ENCODE data around the gene RAB3C.

DNA sequence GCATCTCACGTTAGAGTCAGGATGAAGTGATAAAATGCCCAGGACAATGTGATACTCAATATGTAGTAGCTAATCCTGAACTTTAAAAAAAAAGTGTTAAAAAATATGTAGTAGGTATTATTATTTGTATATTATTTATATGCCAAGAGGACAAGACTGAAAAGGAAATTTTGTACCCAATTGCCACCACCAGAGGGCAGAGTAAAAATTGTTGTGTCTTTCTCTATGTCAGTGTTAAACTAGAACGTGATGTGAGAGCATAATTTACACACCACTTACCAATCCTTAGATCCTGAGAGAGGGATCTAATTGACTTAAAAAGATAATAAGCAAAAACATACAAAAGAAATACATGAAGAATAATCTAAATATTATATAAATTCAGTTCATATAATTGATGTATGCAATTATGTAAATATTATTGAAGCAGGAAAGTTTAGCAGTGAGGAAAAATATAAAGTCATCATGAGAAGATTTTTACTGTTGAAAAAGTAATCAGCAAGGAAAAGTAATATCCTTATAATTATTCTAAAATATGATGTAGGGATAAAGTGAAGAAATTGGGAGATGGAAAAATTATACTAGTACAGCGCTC, 288.9 kb downstream of the RAB3C start:
- TF ChIP-seq, protein P1, sequence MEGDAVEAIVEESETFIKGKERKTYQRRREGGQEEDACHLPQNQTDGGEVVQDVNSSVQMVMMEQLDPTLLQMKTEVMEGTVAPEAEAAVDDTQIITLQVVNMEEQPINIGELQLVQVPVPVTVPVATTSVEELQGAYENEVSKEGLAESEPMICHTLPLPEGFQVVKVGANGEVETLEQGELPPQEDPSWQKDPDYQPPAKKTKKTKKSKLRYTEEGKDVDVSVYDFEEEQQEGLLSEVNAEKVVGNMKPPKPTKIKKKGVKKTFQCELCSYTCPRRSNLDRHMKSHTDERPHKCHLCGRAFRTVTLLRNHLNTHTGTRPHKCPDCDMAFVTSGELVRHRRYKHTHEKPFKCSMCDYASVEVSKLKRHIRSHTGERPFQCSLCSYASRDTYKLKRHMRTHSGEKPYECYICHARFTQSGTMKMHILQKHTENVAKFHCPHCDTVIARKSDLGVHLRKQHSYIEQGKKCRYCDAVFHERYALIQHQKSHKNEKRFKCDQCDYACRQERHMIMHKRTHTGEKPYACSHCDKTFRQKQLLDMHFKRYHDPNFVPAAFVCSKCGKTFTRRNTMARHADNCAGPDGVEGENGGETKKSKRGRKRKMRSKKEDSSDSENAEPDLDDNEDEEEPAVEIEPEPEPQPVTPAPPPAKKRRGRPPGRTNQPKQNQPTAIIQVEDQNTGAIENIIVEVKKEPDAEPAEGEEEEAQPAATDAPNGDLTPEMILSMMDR (IDR thresholded peaks at IDR 0.05), result peak; percentile 73
- no peak for TF ChIP-seq EZH2 (IDR thresholded peaks at IDR 0.05)

Measured in neural progenitor cell (in vitro differentiated cells).